DOHH2 (cell line): ENCODE measurements around the gene FAM219A.

Experiments used
- H3F3A ChIP-seq: fragments of 200-600 bp; sonication (generic), shearing (Covaris generic); 2 replicates; pipeline ENCODE4 v1.6.0; 2016; ENCODE audit warnings: antibody characterized with exemption, mild to moderate bottlenecking; ENCODE audit not compliant: control insufficient read depth, insufficient read depth
- H3K27ac ChIP-seq: fragments of 200-600 bp; sonication (generic); 2 replicates; pipeline ENCODE4 v1.5.1; 2014; ENCODE audit warnings: low read depth, mild to moderate bottlenecking, low read length, moderate library complexity
- H3K27me3 ChIP-seq: fragments of 200-600 bp; sonication (generic); 2 replicates; pipeline ENCODE4 v1.6.1; 2014; ENCODE audit warnings: mild to moderate bottlenecking, low read length, mixed read lengths; ENCODE audit not compliant: control insufficient read depth
- H3K36me3 ChIP-seq: fragments of 200-600 bp; sonication (generic); 2 replicates; pipeline ENCODE4 v1.6.1; 2014; ENCODE audit warnings: mild to moderate bottlenecking, low read length, moderate library complexity, mixed read lengths; ENCODE audit not compliant: control insufficient read depth
- H3K4me1 ChIP-seq: fragments of 200-600 bp; sonication (generic); 2 replicates; pipeline ENCODE4 v1.6.1; 2014; ENCODE audit warnings: mild to moderate bottlenecking, low read length, mixed read lengths; ENCODE audit not compliant: control insufficient read depth
- H3K4me2 ChIP-seq: fragments of 200-600 bp; sonication (generic); 2 replicates; pipeline ENCODE4 v1.6.0; 2014; ENCODE audit warnings: mild to moderate bottlenecking, low read length, moderate library complexity
- H3K4me3 ChIP-seq: fragments of 200-600 bp; sonication (generic); 2 replicates; pipeline ENCODE4 v1.5.1; 2014; ENCODE audit warnings: mild to moderate bottlenecking, low read length, mixed read lengths
- H3K79me2 ChIP-seq: fragments of 200-600 bp; sonication (generic); 2 replicates; pipeline ENCODE4 v1.6.1; 2014; ENCODE audit warnings: mild to moderate bottlenecking, low read length, mixed read lengths; ENCODE audit not compliant: control insufficient read depth
- H3K9me2 ChIP-seq: fragments of 200-600 bp; sonication (generic); replicated peaks from 2 replicates; pipeline ENCODE4 v1.6.1; 2014; ENCODE audit warnings: mild to moderate bottlenecking, low read length, mixed read lengths; ENCODE audit not compliant: control insufficient read depth
- H3K9me3 ChIP-seq: fragments of 200-600 bp; sonication (generic); 2 replicates; pipeline ENCODE4 v1.6.1; 2014; ENCODE audit warnings: antibody characterized with exemption, low read length, mixed read lengths; ENCODE audit not compliant: control insufficient read depth, insufficient read depth
- H4K20me1 ChIP-seq: fragments of 200-600 bp; sonication (generic); 2 replicates; pipeline ENCODE4 v1.6.0; 2014; ENCODE audit warnings: low read depth, mild to moderate bottlenecking, antibody characterized with exemption, low read length, moderate library complexity; ENCODE audit not compliant: control insufficient read depth, insufficient read depth
- EZH2phosphoT487 ChIP-seq: fragments of 200-600 bp; sonication (generic); IDR thresholded peaks from 2 replicates; pipeline ENCODE4 v1.6.1; 2017; ENCODE audit warnings: borderline replicate concordance, mild to moderate bottlenecking, antibody characterized with exemption, low read length, moderate library complexity, mixed read lengths
- TF ChIP-seq, protein P1 (sequence below): fragments of 200-600 bp; sonication (generic); IDR thresholded peaks from one replicate; pipeline ENCODE4 v1.5.1; 2014; ENCODE audit warnings: antibody characterized with exemption, mild to moderate bottlenecking, low read depth, low read length; ENCODE audit not compliant: poor library complexity, severe bottlenecking

Gene FAM219A

DNA sequence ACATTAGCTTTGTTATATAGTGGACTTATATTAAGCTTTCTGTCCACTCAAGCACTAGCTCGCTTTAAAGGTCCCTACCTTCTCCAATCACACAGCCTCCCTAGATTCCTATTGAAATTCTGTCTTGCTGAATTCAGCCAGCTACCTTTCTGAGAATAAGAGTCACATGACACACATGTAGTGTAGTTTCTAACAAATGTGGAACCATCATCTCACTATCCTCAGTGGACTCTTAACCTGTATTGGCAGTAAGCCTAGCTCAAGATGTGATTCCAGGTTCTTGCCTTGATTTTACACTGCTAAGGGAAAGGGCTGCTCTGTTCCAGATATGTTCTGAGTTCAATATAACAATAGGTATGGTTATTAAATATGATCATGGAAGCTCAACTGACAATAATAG lies 11.4 kb downstream of the FAM219A start:
- Histone ChIP-seq H3K27ac (no peak overlapping the region), H3K4me1 (no peaks in the 10 kb centered on the region), H3K4me3 (no peak overlapping the region), H3K4me2 (no peak overlapping the region), H3K79me2 (no peaks in the 10 kb centered on the region), H3F3A (no peaks in the 10 kb centered on the region), H3K36me3 (no peaks in the 10 kb centered on the region), H3K9me2 (no peaks in the 10 kb centered on the region), H3K9me3 (no peaks in the 10 kb centered on the region), H4K20me1 (no peaks in the 10 kb centered on the region), H3K27me3 (no peaks in the 10 kb centered on the region)
- TF ChIP-seq EZH2phosphoT487, result no peak
- TF ChIP-seq, protein P1, sequence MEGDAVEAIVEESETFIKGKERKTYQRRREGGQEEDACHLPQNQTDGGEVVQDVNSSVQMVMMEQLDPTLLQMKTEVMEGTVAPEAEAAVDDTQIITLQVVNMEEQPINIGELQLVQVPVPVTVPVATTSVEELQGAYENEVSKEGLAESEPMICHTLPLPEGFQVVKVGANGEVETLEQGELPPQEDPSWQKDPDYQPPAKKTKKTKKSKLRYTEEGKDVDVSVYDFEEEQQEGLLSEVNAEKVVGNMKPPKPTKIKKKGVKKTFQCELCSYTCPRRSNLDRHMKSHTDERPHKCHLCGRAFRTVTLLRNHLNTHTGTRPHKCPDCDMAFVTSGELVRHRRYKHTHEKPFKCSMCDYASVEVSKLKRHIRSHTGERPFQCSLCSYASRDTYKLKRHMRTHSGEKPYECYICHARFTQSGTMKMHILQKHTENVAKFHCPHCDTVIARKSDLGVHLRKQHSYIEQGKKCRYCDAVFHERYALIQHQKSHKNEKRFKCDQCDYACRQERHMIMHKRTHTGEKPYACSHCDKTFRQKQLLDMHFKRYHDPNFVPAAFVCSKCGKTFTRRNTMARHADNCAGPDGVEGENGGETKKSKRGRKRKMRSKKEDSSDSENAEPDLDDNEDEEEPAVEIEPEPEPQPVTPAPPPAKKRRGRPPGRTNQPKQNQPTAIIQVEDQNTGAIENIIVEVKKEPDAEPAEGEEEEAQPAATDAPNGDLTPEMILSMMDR, result no peak

DNA sequence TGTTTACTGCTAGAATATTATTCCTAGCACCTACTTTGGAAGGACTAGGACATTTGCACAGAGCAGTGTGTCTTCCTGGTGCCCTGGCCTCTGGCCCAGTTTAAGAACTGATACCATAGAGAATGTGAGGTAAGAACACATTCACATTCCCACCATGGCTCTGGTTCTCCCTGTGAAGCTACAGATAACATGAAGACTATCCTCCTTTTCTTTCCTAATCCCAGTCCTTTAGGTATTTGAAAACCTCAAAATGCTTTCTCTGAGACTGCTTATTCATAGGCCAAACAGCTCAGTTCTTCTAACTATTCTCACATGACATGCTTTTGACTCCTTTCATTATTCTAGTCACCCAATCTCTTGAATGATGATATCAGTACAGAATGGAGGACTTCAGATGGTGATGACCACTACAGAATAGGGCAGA lies 11.9 kb downstream of the FAM219A start:
- no peak for TF ChIP-seq EZH2phosphoT487
- TF ChIP-seq, protein P1, result no peak
- Histone ChIP-seq H3K9me2 (no peaks in the 10 kb centered on the region), H3K9me3 (no peaks in the 10 kb centered on the region), H3K27ac (no peak overlapping the region), H3K4me3 (no peak overlapping the region), H3K27me3 (no peaks in the 10 kb centered on the region), H3K79me2 (no peaks in the 10 kb centered on the region), H3K4me1 (no peaks in the 10 kb centered on the region), H3F3A (no peaks in the 10 kb centered on the region), H3K36me3 (no peaks in the 10 kb centered on the region), H4K20me1 (no peaks in the 10 kb centered on the region), H3K4me2 (no peak overlapping the region)

GRCh38 chr9:34443976-34444375 lies 14.4 kb downstream of the FAM219A start:
- no peaks in the 10 kb centered on the region for H3K27me3 ChIP-seq
- H3K9me2 ChIP-seq, result no peaks in the 10 kb centered on the region
- TF ChIP-seq, protein P1, result no peak
- no peak for TF ChIP-seq EZH2phosphoT487
- H3K79me2 ChIP-seq, result no peaks in the 10 kb centered on the region
- no peak overlapping the region for H3K4me3 ChIP-seq
- H3K4me2 ChIP-seq, result no peak overlapping the region
- no peaks in the 10 kb centered on the region for H4K20me1 ChIP-seq
- H3K36me3 ChIP-seq, result no peaks in the 10 kb centered on the region
- H3K4me1 ChIP-seq, result no peaks in the 10 kb centered on the region; the same call in 1 of the 2 replicates
- H3F3A ChIP-seq, result no peaks in the 10 kb centered on the region
- no peak overlapping the region for H3K27ac ChIP-seq
- no peaks in the 10 kb centered on the region for H3K9me3 ChIP-seq

DNA sequence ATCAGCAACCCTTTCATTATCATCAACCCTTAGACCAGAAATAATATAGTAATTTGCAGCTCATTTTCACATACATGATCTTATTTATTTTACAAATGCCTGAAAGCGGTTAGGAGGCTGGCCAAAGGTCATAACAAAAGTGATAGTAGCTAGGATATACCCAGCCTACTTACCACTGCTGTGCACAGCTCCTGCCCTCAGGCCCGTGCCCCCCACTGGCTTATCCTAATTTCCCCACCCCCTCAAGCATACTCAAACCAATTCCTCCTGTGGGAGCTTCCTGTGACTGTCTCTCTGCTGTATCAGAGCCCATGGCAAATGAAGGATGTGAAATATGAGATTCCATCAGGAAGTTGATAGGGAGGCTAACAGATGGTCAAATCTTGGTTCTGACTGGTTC lies 14.8 kb downstream of the FAM219A start:
- Histone ChIP-seq H3K9me2 (no peaks in the 10 kb centered on the region), H3K4me3 (no peak overlapping the region), H3K4me1 (no peaks in the 10 kb centered on the region; the same call in 1 of the 2 replicates), H4K20me1 (no peaks in the 10 kb centered on the region), H3F3A (no peaks in the 10 kb centered on the region), H3K4me2 (no peak overlapping the region), H3K27me3 (no peaks in the 10 kb centered on the region), H3K36me3 (no peaks in the 10 kb centered on the region), H3K79me2 (no peaks in the 10 kb centered on the region), H3K27ac (no peak overlapping the region), H3K9me3 (no peaks in the 10 kb centered on the region)
- TF ChIP-seq, protein P1, result no peak
- TF ChIP-seq EZH2phosphoT487, result no peak
